GM12878 (cell line): ENCODE data around the gene ZIC5.

ENCODE experiments used
- CEBPB ChIP-seq, 2 experiments: fragments of 150-350 bp in 1 of 2; IDR thresholded peaks; 2 replicates each; pipeline ENCODE4 v1.6.1; 2012 to 2014; ENCODE audit warnings: low read depth in 2 of 2, low read length in 2 of 2, borderline replicate concordance in 1 of 2, inconsistent platforms in 1 of 2
- MTA3 ChIP-seq: IDR thresholded peaks from 2 replicates; pipeline ENCODE4 v1.6.1; 2012; ENCODE audit warnings: low read length, inconsistent platforms, borderline replicate concordance
- RAD51 ChIP-seq: fragments of 450-650 bp; IDR thresholded peaks from 2 replicates; pipeline ENCODE4 v1.6.1; 2016; ENCODE audit warnings: moderate library complexity, mild to moderate bottlenecking, inconsistent platforms
- REST ChIP-seq: IDR thresholded peaks from 2 replicates; pipeline ENCODE4 v1.6.1; 2012; ENCODE audit warnings: mild to moderate bottlenecking, low read depth, low read length
- SMAD1 ChIP-seq: fragments of 450-650 bp; IDR thresholded peaks from 2 replicates; pipeline ENCODE4 v1.6.1; 2018; ENCODE audit warnings: mild to moderate bottlenecking, low read depth; ENCODE audit not compliant: partially characterized antibody
- TCF7 ChIP-seq: IDR thresholded peaks from 2 replicates; pipeline ENCODE4 v1.6.1; 2014; ENCODE audit warnings: antibody characterized with exemption, borderline replicate concordance
- USF1 ChIP-seq: IDR thresholded peaks from 2 replicates; pipeline ENCODE4 v1.6.1; 2011; ENCODE audit warnings: borderline replicate concordance, low read depth, mild to moderate bottlenecking, moderate library complexity, mixed read lengths, low read length; ENCODE audit not compliant: insufficient read depth; ENCODE audit errors: extremely low read length
- ZNF592 ChIP-seq: fragments of 450-650 bp; IDR thresholded peaks from 2 replicates; pipeline ENCODE4 v1.6.1; 2017; ENCODE audit warnings: mild to moderate bottlenecking, moderate library complexity

- TF ChIP-seq ZNF592 (no peak), TCF7 (no peak), CEBPB (IDR thresholded peaks at IDR 0.05; ENCODE audit: borderline replicate concordance in 1 of 2, low read depth in 2 of 2, low read length in 2 of 2) (no peak), RAD51 (no peak), USF1 (no peak), REST (no peak), MTA3 (no peak), SMAD1 (no peak)
Observed at GRCh38 chr13:99922631-99923404, 48.7 kb downstream of the ZIC5 start.
